Gastrocnemius medialis (tissue), 4 donors: ENCODE measurements around the gene PRDM2.

Experiments
- POLR2A ChIP-seq, 2 donors: fragments of 450-650 bp; IDR thresholded peaks; one replicate each; pipeline ENCODE4 v1.6.1; 2017; ENCODE audit warnings: antibody characterized with exemption in 2 of 2, mild to moderate bottlenecking in 2 of 2, moderate library complexity in 2 of 2
- TF ChIP-seq, protein P1 (sequence below), 5 experiments: fragments of 450-650 bp in 3 of 5; fragments of 200-600 bp in 2 of 5; sonication (generic) in 2 of 5; IDR thresholded peaks in 4 of 5; conservative IDR thresholded peaks in 1 of 5; 1 replicate in 4 of 5; 2 replicates in 1 of 5; pipeline ENCODE4 v1.5.1; 2016 to 2019; ENCODE audit warnings: antibody characterized with exemption in 5 of 5, mild to moderate bottlenecking in 3 of 5, moderate library complexity in 3 of 5

DNA sequence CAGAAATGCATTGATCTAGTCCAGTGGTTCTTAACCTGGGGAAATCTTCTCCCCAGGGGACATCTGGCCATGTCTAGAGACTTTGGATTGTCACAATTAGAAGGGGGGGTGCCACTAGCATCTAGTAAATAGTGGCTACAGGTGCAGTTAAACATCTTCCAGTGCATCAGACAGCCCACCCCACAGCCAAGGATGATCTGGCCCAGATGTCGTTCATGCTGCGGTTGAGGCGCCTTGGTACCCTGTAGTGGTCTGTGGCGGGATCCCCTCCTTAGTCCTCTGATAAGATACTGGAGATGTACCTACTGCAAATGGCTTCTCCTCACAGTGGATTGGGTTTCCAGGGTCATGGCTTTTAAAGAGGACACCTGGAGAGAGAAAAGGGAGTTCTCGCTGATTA, 69.8 kb downstream of the PRDM2 start:
- TF ChIP-seq, protein P1, sequence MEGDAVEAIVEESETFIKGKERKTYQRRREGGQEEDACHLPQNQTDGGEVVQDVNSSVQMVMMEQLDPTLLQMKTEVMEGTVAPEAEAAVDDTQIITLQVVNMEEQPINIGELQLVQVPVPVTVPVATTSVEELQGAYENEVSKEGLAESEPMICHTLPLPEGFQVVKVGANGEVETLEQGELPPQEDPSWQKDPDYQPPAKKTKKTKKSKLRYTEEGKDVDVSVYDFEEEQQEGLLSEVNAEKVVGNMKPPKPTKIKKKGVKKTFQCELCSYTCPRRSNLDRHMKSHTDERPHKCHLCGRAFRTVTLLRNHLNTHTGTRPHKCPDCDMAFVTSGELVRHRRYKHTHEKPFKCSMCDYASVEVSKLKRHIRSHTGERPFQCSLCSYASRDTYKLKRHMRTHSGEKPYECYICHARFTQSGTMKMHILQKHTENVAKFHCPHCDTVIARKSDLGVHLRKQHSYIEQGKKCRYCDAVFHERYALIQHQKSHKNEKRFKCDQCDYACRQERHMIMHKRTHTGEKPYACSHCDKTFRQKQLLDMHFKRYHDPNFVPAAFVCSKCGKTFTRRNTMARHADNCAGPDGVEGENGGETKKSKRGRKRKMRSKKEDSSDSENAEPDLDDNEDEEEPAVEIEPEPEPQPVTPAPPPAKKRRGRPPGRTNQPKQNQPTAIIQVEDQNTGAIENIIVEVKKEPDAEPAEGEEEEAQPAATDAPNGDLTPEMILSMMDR (IDR thresholded peaks at IDR 0.05 in 4 of 5, conservative IDR thresholded peaks at IDR 0.05 in 1 of 5) = no peak
- TF ChIP-seq POLR2A (IDR thresholded peaks at IDR 0.05) = no peak
